GM12875 (cell line): ENCODE results near the gene NUMA1.

Experiments
- H3K4me3 ChIP-seq: one replicate; pipeline ENCODE4 v1.5.1; 2011; ENCODE audit warnings: low read depth, low read length, control low read depth
- CTCF ChIP-seq: IDR thresholded peaks from 2 replicates; pipeline ENCODE4 v1.5.1; 2011; ENCODE audit warnings: low read depth, mild to moderate bottlenecking, control low read depth, inconsistent platforms, low read length, moderate library complexity, borderline replicate concordance; ENCODE audit not compliant: insufficient read depth

Gene NUMA1

GRCh38 chr11:72010529-72011233 is 69.7 kb downstream of the NUMA1 start:
- no peak for TF ChIP-seq CTCF

GRCh38 chr11:72009156-72009555 is 71.2 kb downstream of the NUMA1 start:
- no peak for TF ChIP-seq CTCF

More at GRCh38 chr11:72010529-72011233, 69.7 kb downstream of the NUMA1 start:
- H3K4me3 ChIP-seq = no peak overlapping the region

DNA sequence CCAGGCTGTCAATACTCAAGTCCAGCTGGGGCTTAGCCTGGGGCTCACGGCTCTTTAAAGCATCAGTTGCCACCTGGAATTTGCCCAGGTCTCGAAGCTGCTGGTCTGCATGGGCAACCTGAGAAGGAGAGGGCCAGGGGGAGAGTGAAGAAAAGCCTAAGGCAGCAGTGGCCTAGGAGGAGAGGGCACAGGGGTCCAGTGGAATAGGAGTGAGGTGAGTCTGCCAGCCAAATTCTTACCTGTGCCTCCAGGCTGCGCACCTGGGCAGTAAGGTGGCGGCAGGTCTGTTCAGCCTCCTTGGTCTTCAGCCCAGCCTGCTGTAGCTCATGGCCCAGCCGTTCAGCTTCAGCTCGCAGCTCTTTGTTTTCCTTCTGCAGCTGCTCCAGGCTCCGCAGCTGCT is 71.6 kb downstream of the NUMA1 start:
- H3K4me3 ChIP-seq = no peak overlapping the region
- no peak for TF ChIP-seq CTCF

More at GRCh38 chr11:72009156-72009555, 71.2 kb downstream of the NUMA1 start:
- H3K4me3 ChIP-seq = no peak overlapping the region

GRCh38 chr11:72007587-72007986 is 72.8 kb downstream of the NUMA1 start:
- TF ChIP-seq CTCF = no peak
- H3K4me3 ChIP-seq = no peak overlapping the region

DNA sequence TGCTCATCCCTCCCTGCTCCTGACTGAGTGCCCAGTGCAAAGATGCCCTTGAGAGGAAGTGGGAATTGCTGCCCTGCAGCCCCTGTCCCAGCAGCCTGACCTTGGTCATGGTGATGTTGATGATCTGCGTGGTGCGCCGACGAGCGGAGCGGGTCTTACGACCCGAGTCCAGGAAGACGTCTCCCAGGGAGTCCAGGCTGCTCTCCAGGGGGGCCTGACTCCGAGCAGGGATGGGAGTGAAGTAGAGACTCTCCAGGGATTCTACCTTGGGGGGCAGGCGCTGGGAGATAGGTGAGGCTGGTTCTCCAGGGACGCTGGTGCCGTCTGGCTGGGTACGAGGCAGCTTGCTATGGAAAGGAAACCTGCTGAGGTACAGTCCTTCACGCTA is 73.3 kb downstream of the NUMA1 start:
- TF ChIP-seq CTCF = no peak
- no peak overlapping the region for H3K4me3 ChIP-seq

GRCh38 chr11:72006309-72007088 is 73.8 kb downstream of the NUMA1 start:
- no peak overlapping the region for H3K4me3 ChIP-seq
- TF ChIP-seq CTCF = no peak
